ENCODE results near the gene CASZ1. TPM values are rescaled to one million over a fixed set of nuclear protein-coding genes. Genes with fewer than 3 reads are reported as not detected.
A peak's percentile ranks its signal among the peaks of the same experiment; 100 is the strongest.

Gene CASZ1, protein sequence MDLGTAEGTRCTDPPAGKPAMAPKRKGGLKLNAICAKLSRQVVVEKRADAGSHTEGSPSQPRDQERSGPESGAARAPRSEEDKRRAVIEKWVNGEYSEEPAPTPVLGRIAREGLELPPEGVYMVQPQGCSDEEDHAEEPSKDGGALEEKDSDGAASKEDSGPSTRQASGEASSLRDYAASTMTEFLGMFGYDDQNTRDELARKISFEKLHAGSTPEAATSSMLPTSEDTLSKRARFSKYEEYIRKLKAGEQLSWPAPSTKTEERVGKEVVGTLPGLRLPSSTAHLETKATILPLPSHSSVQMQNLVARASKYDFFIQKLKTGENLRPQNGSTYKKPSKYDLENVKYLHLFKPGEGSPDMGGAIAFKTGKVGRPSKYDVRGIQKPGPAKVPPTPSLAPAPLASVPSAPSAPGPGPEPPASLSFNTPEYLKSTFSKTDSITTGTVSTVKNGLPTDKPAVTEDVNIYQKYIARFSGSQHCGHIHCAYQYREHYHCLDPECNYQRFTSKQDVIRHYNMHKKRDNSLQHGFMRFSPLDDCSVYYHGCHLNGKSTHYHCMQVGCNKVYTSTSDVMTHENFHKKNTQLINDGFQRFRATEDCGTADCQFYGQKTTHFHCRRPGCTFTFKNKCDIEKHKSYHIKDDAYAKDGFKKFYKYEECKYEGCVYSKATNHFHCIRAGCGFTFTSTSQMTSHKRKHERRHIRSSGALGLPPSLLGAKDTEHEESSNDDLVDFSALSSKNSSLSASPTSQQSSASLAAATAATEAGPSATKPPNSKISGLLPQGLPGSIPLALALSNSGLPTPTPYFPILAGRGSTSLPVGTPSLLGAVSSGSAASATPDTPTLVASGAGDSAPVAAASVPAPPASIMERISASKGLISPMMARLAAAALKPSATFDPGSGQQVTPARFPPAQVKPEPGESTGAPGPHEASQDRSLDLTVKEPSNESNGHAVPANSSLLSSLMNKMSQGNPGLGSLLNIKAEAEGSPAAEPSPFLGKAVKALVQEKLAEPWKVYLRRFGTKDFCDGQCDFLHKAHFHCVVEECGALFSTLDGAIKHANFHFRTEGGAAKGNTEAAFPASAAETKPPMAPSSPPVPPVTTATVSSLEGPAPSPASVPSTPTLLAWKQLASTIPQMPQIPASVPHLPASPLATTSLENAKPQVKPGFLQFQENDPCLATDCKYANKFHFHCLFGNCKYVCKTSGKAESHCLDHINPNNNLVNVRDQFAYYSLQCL (N-terminal part only)
- 0.06 and 0.09 TPM in 2 replicates for polyA plus RNA-seq (2011; rRNA removed)
- polyA minus RNA-seq (2011; rRNA and poly(A)+ RNA removed) = 0.14 and 0.17 TPM in 2 replicates

- Histone ChIP-seq H3K27ac (ENCODE audit: low read depth, low read length) (no peak within 1 kb of the TSS), H3K9me3 (ENCODE audit: control insufficient read depth, insufficient read depth, low read length) (no peaks in the 10 kb centered on the region; the same call in 1 of the 2 replicates), H3K27me3 (ENCODE audit: control insufficient read depth, insufficient read depth, low read length) (peaks cover 58% of the 10 kb centered on the region), H3K4me3 (ENCODE audit: low read depth, low read length) (peak within 1 kb of the TSS; percentile 59)
- ChIA-PET POLR2A (interaction anchor here (0.6 to 0.7 kb wide), 2 partner anchors 15 to 297 kb away, joined by 3 to 7 read pairs; no protein-coding TSS in a partner anchor), CTCF (interaction anchor here (0.6 kb wide), 1 partner anchor 169 kb away, joined by 4 read pairs; no protein-coding TSS in a partner anchor)
- DNase-seq (ENCODE audit: low read depth, low spot score) = peak; percentile 71
- TF ChIP-seq, protein P1, sequence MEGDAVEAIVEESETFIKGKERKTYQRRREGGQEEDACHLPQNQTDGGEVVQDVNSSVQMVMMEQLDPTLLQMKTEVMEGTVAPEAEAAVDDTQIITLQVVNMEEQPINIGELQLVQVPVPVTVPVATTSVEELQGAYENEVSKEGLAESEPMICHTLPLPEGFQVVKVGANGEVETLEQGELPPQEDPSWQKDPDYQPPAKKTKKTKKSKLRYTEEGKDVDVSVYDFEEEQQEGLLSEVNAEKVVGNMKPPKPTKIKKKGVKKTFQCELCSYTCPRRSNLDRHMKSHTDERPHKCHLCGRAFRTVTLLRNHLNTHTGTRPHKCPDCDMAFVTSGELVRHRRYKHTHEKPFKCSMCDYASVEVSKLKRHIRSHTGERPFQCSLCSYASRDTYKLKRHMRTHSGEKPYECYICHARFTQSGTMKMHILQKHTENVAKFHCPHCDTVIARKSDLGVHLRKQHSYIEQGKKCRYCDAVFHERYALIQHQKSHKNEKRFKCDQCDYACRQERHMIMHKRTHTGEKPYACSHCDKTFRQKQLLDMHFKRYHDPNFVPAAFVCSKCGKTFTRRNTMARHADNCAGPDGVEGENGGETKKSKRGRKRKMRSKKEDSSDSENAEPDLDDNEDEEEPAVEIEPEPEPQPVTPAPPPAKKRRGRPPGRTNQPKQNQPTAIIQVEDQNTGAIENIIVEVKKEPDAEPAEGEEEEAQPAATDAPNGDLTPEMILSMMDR (IDR thresholded peaks at IDR 0.05; ENCODE audit: low read depth, low read length) = no peak
Observed at GRCh38 chr1:10796029-10796944, at the start of gene CASZ1. Gene CASZ1 (minus strand): TSS chr1:10796646. CDS start chr1:10693889, 102,757 bp downstream.

DNA sequence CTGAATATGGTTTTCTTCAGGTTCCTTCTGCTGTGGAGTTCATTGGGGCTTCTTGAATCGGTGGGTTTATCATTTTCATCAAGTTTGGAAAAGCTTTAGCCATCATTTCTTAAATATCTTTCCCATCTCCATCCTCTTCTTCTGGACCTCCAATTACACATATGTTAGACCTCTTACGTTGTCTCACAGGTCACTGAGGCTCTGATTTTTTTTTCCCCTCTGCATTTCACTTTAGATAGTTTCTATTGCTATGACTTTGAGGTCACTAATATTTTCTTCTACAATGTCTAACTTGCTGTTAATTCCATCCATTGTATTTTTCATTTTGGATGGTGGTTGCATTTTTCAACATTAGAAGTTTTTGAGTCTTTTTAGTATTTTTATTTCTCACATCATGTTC, 47.3 kb upstream of the CASZ1 start:
- DNase-seq (ENCODE audit: low read depth, low spot score) = no peak
- ChIA-PET CTCF (no interaction called here), POLR2A (no interaction called here)
- no peak overlapping the region for H3K4me3 ChIP-seq (ENCODE audit: low read depth, low read length)
- no peak overlapping the region for H3K27ac ChIP-seq (ENCODE audit: low read depth, low read length)
- H3K9me3 ChIP-seq (ENCODE audit: control insufficient read depth, insufficient read depth, low read length) = peaks cover 3% of the 10 kb centered on the region; the same call in 1 of the 2 replicates
- TF ChIP-seq, protein P1 (IDR thresholded peaks at IDR 0.05; ENCODE audit: low read depth, low read length) = no peak
- peaks cover 21% of the 10 kb centered on the region for H3K27me3 ChIP-seq (ENCODE audit: control insufficient read depth, insufficient read depth, low read length)

GRCh38 chr1:10841118-10841517, 44.7 kb upstream of the CASZ1 start:
- Histone ChIP-seq H3K27me3 (ENCODE audit: control insufficient read depth, insufficient read depth, low read length) (peaks cover 24% of the 10 kb centered on the region), H3K4me3 (ENCODE audit: low read depth, low read length) (no peak overlapping the region), H3K27ac (ENCODE audit: low read depth, low read length) (no peak overlapping the region), H3K9me3 (ENCODE audit: control insufficient read depth, insufficient read depth, low read length) (peaks cover 3% of the 10 kb centered on the region; the same call in 1 of the 2 replicates)
- POLR2A ChIA-PET = no interaction called here
- TF ChIP-seq, protein P1 (IDR thresholded peaks at IDR 0.05; ENCODE audit: low read depth, low read length) = no peak
- DNase-seq (ENCODE audit: low read depth, low spot score) = no peak
- CTCF ChIA-PET = no interaction called here

- Histone ChIP-seq H3K27ac (ENCODE audit: low read depth, low read length) (no peak overlapping the region), H3K27me3 (ENCODE audit: control insufficient read depth, insufficient read depth, low read length) (peaks cover 35% of the 10 kb centered on the region), H3K4me3 (ENCODE audit: low read depth, low read length) (no peak overlapping the region), H3K9me3 (ENCODE audit: control insufficient read depth, insufficient read depth, low read length) (peaks cover 8% of the 10 kb centered on the region; the same call in 1 of the 2 replicates)
- TF ChIP-seq, protein P1 (IDR thresholded peaks at IDR 0.05; ENCODE audit: low read depth, low read length) = no peak
- ChIA-PET POLR2A (no interaction called here), CTCF (no interaction called here)
- no peak for DNase-seq (ENCODE audit: low read depth, low spot score)
Observed at GRCh38 chr1:10839188-10839770, 42.8 kb upstream of the CASZ1 start.
